ENCODE results near the gene POGLUT2. TPM values are rescaled to one million over a fixed set of nuclear protein-coding genes. Genes with fewer than 3 reads are reported as not detected.
A peak's percentile ranks its signal among the peaks of the same experiment; 100 is the strongest.

The POGLUT2 gene
- total and polyA plus RNA-seq, 10 of the 15 experiments (the other 5 are each of a cell fraction or from before 2014, with no cell fraction given): 2.9 to 11.3 (median 7.6) TPM

DNA sequence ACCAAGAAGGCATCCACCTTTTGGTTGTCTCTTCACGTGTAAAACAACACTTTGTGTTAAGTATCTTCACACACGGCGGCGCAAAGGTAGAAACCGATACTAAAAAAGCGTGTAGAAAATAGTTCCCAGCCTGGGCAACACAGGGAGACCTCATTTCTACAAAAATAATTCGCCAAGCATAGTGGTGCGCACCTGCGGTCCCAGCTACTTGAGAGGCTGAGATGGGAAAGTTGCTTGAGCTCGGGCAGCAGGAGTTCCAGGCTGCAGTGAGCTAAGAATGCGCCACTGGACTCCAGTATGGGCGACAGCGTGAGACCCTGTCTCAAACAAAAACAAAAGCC lies 46.5 kb upstream of the POGLUT2 start:
- TF ChIP-seq TCF7 (IDR thresholded peaks at IDR 0.05; ENCODE audit: borderline replicate concordance): no peak
- TF ChIP-seq, protein P1, sequence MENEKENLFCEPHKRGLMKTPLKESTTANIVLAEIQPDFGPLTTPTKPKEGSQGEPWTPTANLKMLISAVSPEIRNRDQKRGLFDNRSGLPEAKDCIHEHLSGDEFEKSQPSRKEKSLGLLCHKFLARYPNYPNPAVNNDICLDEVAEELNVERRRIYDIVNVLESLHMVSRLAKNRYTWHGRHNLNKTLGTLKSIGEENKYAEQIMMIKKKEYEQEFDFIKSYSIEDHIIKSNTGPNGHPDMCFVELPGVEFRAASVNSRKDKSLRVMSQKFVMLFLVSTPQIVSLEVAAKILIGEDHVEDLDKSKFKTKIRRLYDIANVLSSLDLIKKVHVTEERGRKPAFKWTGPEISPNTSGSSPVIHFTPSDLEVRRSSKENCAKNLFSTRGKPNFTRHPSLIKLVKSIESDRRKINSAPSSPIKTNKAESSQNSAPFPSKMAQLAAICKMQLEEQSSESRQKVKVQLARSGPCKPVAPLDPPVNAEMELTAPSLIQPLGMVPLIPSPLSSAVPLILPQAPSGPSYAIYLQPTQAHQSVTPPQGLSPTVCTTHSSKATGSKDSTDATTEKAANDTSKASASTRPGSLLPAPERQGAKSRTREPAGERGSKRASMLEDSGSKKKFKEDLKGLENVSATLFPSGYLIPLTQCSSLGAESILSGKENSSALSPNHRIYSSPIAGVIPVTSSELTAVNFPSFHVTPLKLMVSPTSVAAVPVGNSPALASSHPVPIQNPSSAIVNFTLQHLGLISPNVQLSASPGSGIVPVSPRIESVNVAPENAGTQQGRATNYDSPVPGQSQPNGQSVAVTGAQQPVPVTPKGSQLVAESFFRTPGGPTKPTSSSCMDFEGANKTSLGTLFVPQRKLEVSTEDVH (IDR thresholded peaks at IDR 0.05; ENCODE audit: low read depth, partially characterized antibody): no peak
- 0 out of 2 replicates have a peak, but pooled peaks have one; percentile 45 for TF ChIP-seq PAX8 (IDR thresholded peaks at IDR 0.05)
- TF ChIP-seq EZH2 (IDR thresholded peaks at IDR 0.05; ENCODE audit: borderline replicate concordance, control insufficient read depth, low read depth, low read length): no peak
- no peak for TF ChIP-seq HDGF (IDR thresholded peaks at IDR 0.05)
- TF ChIP-seq, protein P2, sequence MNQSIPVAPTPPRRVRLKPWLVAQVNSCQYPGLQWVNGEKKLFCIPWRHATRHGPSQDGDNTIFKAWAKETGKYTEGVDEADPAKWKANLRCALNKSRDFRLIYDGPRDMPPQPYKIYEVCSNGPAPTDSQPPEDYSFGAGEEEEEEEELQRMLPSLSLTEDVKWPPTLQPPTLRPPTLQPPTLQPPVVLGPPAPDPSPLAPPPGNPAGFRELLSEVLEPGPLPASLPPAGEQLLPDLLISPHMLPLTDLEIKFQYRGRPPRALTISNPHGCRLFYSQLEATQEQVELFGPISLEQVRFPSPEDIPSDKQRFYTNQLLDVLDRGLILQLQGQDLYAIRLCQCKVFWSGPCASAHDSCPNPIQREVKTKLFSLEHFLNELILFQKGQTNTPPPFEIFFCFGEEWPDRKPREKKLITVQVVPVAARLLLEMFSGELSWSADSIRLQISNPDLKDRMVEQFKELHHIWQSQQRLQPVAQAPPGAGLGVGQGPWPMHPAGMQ (IDR thresholded peaks at IDR 0.05; ENCODE audit: borderline replicate concordance): no peak
- peak; percentile 54 for TF ChIP-seq SMAD1 (IDR thresholded peaks at IDR 0.05; ENCODE audit: low read depth, partially characterized antibody)
- no peak for TF ChIP-seq CHD4 (IDR thresholded peaks at IDR 0.05)
- no peak for TF ChIP-seq POU2F2 (IDR thresholded peaks at IDR 0.05; ENCODE audit: borderline replicate concordance, low read depth, low read length)
- TF ChIP-seq, protein P3, sequence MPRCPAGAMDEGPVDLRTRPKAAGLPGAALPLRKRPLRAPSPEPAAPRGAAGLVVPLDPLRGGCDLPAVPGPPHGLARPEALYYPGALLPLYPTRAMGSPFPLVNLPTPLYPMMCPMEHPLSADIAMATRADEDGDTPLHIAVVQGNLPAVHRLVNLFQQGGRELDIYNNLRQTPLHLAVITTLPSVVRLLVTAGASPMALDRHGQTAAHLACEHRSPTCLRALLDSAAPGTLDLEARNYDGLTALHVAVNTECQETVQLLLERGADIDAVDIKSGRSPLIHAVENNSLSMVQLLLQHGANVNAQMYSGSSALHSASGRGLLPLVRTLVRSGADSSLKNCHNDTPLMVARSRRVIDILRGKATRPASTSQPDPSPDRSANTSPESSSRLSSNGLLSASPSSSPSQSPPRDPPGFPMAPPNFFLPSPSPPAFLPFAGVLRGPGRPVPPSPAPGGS (IDR thresholded peaks at IDR 0.05; ENCODE audit: borderline replicate concordance, insufficient read depth, low read depth, low read length, poor library complexity, severe bottlenecking): peak; percentile 4
- peak; percentile 15 for TF ChIP-seq MEF2B (IDR thresholded peaks at IDR 0.05; ENCODE audit: partially characterized antibody, poor library complexity, severe bottlenecking)
- TF ChIP-seq HCFC1 (IDR thresholded peaks at IDR 0.05; ENCODE audit: low read length): no peak
- RAD21 ChIA-PET (ENCODE audit: unreplicated experiment): interaction anchor here (0.8 to 3.6 kb wide), 9 partner anchors 25 to 253 kb away, joined by 3 to 32 read pairs (median 6); partner anchors contain the start of genes TEX30 and TPP2

More for the DNA sequence above, 46.5 kb upstream of the POGLUT2 start:
- ChIA-PET POLR2A (interaction anchor here (0.6 to 4.8 kb wide), 6 partner anchors 27 to 251 kb away, joined by 3 to 81 read pairs (median 3); partner anchors contain the start of genes TEX30 and TPP2), CTCF (interaction anchor here (0.8 to 5.4 kb wide), 9 partner anchors 16 to 266 kb away, joined by 3 to 106 read pairs (median 9); partner anchors contain the start of genes BIVM, POGLUT2 and TPP2), SMC1A (ENCODE audit: uncharacterized antibody, unreplicated experiment) (interaction anchor here (1.0 to 3.0 kb wide), 9 partner anchors 10 to 273 kb away, joined by 3 to 53 read pairs (median 4); partner anchors contain the start of gene TPP2)
- BruUV-seq (replicated peaks): TSS peak; percentile 91
- H3K9ac ChIP-seq (ENCODE audit: control insufficient read depth, insufficient read depth, low read length): peak overlapping the region; percentile 98
- no peak for FAIRE-seq
- intact Hi-C loops (cut with micrococcal nuclease; ENCODE audit: unreplicated experiment): loop anchor here (1.0 to 5.0 kb wide), 4 partner anchors 72 to 253 kb away; partner anchors contain the start of genes TEX30 and TPP2
- H3K36me3 ChIP-seq (ENCODE audit: control insufficient read depth in 2 of 2, insufficient read depth in 2 of 2, low read length in 1 of 2): peaks cover 0 to 4% of the 10 kb centered on the region in 2 experiments; a peak in 2 of 4 replicates
- peak overlapping the region; percentile 54 for H2AFZ ChIP-seq (ENCODE audit: control insufficient read depth, low read depth, low read length)
- WGBS (ENCODE audit: insufficient coverage, insufficient replicate concordance, low lambda C conversion rate, missing lambda C conversion rate): 1% methylated on average over 13 of the region's 13 CpGs
- H3K79me2 ChIP-seq (ENCODE audit: control insufficient read depth, insufficient read depth, low read length): peaks cover 47% of the 10 kb centered on the region
- H4K20me1 ChIP-seq (ENCODE audit: control insufficient read depth, insufficient read depth): no peaks in the 10 kb centered on the region
- peaks cover 3% of the 10 kb centered on the region; the same call in 1 of the 2 replicates for H3K4me1 ChIP-seq (ENCODE audit: control insufficient read depth, insufficient read depth, low read length)
- no peaks in the 10 kb centered on the region for H3K27me3 ChIP-seq (replicated peaks in 1 of 2; ENCODE audit: control insufficient read depth in 2 of 2, insufficient read depth in 2 of 2, low read length in 1 of 2)
- no peak for DNase-seq (ENCODE audit: low read depth, low spot score)
- H3K4me3 ChIP-seq: peak overlapping the region; percentile 98
- peak; percentile 33 for ATAC-seq
- peak overlapping the region; percentile 96 for H3K27ac ChIP-seq (ENCODE audit: control insufficient read depth, insufficient read depth)
- H3K9me3 ChIP-seq (replicated peaks; ENCODE audit: control insufficient read depth, insufficient read depth, low read length): no peaks in the 10 kb centered on the region
- in situ Hi-C loops (cut with MboI): loop anchor here (5.0 kb wide), 1 partner anchor 248 kb away; the partner anchor contains the start of gene TPP2
- H3K4me2 ChIP-seq (ENCODE audit: control insufficient read depth, insufficient read depth): peak overlapping the region; percentile 96
